ENCODE measurements around the gene IL17D. TPM values are rescaled to one million over a fixed set of nuclear protein-coding genes. Genes with fewer than 3 reads are reported as not detected.

IL17D gene
- total and polyA plus RNA-seq, 2 experiments from 2014 or later: 1.6 to 2.3 TPM

DNA sequence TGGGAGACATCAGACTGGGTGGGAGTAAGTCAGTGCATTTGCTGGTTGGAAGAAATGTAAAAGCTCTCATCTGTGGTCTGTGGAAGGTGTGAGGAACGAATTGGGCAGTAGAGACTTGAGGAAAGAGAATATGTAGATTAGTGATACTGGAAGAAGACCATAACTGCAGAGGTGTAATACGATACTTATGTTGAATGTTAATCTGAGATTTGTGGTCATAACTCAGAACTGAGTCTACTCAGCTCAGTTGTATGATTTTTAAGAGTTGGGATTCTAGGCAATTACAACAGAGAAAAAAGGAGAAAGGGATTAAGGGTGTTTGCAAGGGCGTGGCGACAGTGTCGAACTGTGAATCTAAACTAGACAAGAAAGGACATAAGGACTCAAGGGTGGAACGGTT lies 3.2 kb upstream of the IL17D start (continued):
- TF ChIP-seq, protein P1, sequence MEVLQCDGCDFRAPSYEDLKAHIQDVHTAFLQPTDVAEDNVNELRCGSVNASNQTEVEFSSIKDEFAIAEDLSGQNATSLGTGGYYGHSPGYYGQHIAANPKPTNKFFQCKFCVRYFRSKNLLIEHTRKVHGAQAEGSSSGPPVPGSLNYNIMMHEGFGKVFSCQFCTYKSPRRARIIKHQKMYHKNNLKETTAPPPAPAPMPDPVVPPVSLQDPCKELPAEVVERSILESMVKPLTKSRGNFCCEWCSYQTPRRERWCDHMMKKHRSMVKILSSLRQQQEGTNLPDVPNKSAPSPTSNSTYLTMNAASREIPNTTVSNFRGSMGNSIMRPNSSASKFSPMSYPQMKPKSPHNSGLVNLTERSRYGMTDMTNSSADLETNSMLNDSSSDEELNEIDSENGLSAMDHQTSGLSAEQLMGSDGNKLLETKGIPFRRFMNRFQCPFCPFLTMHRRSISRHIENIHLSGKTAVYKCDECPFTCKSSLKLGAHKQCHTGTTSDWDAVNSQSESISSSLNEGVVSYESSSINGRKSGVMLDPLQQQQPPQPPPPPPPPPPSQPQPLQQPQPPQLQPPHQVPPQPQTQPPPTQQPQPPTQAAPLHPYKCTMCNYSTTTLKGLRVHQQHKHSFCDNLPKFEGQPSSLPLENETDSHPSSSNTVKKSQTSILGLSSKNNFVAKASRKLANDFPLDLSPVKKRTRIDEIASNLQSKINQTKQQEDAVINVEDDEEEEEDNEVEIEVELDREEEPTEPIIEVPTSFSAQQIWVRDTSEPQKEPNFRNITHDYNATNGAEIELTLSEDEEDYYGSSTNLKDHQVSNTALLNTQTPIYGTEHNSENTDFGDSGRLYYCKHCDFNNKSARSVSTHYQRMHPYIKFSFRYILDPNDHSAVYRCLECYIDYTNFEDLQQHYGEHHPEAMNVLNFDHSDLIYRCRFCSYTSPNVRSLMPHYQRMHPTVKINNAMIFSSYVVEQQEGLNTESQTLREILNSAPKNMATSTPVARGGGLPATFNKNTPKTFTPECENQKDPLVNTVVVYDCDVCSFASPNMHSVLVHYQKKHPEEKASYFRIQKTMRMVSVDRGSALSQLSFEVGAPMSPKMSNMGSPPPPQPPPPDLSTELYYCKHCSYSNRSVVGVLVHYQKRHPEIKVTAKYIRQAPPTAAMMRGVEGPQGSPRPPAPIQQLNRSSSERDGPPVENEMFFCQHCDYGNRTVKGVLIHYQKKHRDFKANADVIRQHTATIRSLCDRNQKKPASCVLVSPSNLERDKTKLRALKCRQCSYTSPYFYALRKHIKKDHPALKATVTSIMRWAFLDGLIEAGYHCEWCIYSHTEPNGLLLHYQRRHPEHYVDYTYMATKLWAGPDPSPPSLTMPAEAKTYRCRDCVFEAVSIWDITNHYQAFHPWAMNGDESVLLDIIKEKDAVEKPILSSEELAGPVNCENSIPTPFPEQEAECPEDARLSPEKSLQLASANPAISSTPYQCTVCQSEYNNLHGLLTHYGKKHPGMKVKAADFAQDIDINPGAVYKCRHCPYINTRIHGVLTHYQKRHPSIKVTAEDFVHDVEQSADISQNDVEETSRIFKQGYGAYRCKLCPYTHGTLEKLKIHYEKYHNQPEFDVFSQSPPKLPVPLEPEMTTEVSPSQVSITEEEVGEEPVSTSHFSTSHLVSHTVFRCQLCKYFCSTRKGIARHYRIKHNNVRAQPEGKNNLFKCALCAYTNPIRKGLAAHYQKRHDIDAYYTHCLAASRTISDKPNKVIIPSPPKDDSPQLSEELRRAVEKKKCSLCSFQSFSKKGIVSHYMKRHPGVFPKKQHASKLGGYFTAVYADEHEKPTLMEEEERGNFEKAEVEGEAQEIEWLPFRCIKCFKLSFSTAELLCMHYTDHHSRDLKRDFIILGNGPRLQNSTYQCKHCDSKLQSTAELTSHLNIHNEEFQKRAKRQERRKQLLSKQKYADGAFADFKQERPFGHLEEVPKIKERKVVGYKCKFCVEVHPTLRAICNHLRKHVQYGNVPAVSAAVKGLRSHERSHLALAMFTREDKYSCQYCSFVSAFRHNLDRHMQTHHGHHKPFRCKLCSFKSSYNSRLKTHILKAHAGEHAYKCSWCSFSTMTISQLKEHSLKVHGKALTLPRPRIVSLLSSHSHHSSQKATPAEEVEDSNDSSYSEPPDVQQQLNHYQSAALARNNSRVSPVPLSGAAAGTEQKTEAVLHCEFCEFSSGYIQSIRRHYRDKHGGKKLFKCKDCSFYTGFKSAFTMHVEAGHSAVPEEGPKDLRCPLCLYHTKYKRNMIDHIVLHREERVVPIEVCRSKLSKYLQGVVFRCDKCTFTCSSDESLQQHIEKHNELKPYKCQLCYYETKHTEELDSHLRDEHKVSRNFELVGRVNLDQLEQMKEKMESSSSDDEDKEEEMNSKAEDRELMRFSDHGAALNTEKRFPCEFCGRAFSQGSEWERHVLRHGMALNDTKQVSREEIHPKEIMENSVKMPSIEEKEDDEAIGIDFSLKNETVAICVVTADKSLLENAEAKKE (CRISPR knock-in tag; IDR thresholded peaks at IDR 0.05): no peak
- TF ChIP-seq, protein P2, sequence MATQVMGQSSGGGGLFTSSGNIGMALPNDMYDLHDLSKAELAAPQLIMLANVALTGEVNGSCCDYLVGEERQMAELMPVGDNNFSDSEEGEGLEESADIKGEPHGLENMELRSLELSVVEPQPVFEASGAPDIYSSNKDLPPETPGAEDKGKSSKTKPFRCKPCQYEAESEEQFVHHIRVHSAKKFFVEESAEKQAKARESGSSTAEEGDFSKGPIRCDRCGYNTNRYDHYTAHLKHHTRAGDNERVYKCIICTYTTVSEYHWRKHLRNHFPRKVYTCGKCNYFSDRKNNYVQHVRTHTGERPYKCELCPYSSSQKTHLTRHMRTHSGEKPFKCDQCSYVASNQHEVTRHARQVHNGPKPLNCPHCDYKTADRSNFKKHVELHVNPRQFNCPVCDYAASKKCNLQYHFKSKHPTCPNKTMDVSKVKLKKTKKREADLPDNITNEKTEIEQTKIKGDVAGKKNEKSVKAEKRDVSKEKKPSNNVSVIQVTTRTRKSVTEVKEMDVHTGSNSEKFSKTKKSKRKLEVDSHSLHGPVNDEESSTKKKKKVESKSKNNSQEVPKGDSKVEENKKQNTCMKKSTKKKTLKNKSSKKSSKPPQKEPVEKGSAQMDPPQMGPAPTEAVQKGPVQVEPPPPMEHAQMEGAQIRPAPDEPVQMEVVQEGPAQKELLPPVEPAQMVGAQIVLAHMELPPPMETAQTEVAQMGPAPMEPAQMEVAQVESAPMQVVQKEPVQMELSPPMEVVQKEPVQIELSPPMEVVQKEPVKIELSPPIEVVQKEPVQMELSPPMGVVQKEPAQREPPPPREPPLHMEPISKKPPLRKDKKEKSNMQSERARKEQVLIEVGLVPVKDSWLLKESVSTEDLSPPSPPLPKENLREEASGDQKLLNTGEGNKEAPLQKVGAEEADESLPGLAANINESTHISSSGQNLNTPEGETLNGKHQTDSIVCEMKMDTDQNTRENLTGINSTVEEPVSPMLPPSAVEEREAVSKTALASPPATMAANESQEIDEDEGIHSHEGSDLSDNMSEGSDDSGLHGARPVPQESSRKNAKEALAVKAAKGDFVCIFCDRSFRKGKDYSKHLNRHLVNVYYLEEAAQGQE (IDR thresholded peaks at IDR 0.05; ENCODE audit: unreplicated experiment): no peak
- no peak for TF ChIP-seq POLR2AphosphoS5 (IDR thresholded peaks at IDR 0.05; ENCODE audit: low read depth)
- TF ChIP-seq ETS1 (IDR thresholded peaks at IDR 0.05): no peak

DNA sequence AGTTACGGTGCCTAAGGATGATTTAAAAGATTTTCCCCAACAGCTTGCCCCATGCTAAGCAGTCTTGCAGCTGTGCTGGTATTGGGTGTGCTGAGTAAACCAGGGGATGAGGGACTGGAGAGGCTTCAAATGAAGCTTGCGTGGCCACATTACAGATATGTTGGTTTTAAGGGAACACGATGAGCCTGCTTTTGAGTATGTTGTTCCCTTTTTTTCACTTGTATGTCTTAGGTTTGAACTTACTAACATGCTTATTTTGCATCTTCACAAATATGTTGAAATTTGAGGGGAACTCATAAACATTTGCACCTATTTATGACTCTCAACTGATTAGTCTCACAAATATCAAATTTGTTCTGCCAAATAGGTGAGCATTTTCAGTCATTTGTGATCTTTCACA lies 2.0 kb upstream of the IL17D start:
- Mint-ChIP-seq H3K4me1 (peaks cover 8% of the 10 kb centered on the region), H3K9me3 (no peaks in the 10 kb centered on the region), H3K27ac (no peak overlapping the region), H3K4me3 (no peak overlapping the region), H3K27me3 (ENCODE audit: insufficient read depth, low read depth, poor library complexity) (peaks cover 44% of the 10 kb centered on the region), H3K36me3 (ENCODE audit: low read depth) (no peaks in the 10 kb centered on the region; the same call in 2 of the 3 replicates)
- DNase-seq (ENCODE audit: low spot score) (no peak), ATAC-seq (no peak)
- Histone ChIP-seq H3K27ac (ENCODE audit: low read depth) (no peak overlapping the region), H2AFZ (no peak overlapping the region), H4K20me1 (replicated peaks; ENCODE audit: insufficient read depth) (no peaks in the 10 kb centered on the region), H3K4me3 (no peak overlapping the region), H3K36me3 (ENCODE audit: insufficient read depth) (no peaks in the 10 kb centered on the region), H3K4me1 (ENCODE audit: insufficient read depth) (peaks cover 7% of the 10 kb centered on the region), H3K9me2 (ENCODE audit: insufficient read depth) (no peaks in the 10 kb centered on the region), H3F3A (replicated peaks; ENCODE audit: low read depth) (peaks cover 4% of the 10 kb centered on the region; the same call in 1 of the 2 replicates), H3K79me2 (replicated peaks; ENCODE audit: insufficient read depth) (no peaks in the 10 kb centered on the region), H3K27me3 (ENCODE audit: insufficient read depth) (peaks cover 33% of the 10 kb centered on the region), H3K4me2 (no peak overlapping the region)
- TF ChIP-seq POLR2AphosphoS5 (IDR thresholded peaks at IDR 0.05; ENCODE audit: low read depth) (no peak), JUNB (IDR thresholded peaks at IDR 0.05; ENCODE audit: unreplicated experiment) (no peak), EZH2phosphoT487 (IDR thresholded peaks at IDR 0.05; ENCODE audit: unreplicated experiment) (no peak), NANOG (IDR thresholded peaks at IDR 0.05; ENCODE audit: borderline replicate concordance) (no peak)
- TF ChIP-seq, protein P2 (IDR thresholded peaks at IDR 0.05; ENCODE audit: unreplicated experiment): no peak
- TF ChIP-seq, protein P3, sequence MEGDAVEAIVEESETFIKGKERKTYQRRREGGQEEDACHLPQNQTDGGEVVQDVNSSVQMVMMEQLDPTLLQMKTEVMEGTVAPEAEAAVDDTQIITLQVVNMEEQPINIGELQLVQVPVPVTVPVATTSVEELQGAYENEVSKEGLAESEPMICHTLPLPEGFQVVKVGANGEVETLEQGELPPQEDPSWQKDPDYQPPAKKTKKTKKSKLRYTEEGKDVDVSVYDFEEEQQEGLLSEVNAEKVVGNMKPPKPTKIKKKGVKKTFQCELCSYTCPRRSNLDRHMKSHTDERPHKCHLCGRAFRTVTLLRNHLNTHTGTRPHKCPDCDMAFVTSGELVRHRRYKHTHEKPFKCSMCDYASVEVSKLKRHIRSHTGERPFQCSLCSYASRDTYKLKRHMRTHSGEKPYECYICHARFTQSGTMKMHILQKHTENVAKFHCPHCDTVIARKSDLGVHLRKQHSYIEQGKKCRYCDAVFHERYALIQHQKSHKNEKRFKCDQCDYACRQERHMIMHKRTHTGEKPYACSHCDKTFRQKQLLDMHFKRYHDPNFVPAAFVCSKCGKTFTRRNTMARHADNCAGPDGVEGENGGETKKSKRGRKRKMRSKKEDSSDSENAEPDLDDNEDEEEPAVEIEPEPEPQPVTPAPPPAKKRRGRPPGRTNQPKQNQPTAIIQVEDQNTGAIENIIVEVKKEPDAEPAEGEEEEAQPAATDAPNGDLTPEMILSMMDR (conservative IDR thresholded peaks at IDR 0.05; ENCODE audit: low read depth in 2 of 2): no peak

Measured in GM23338 (cell line).